HG03280 (cell line): ENCODE data around the gene TEX38.

ENCODE experiments used
- ATAC-seq: cut with Tn5 transposase; IDR thresholded peaks from one replicate; pipeline ENCODE4 v1.9.1; 2021; ENCODE audit warnings: mild to moderate bottlenecking, moderate library complexity; ENCODE audit not compliant: unreplicated experiment

The TEX38 gene

GRCh38 chr1:46721204-46721603, 49.5 kb downstream of the TEX38 start:
- ATAC-seq, result no peak

GRCh38 chr1:46721686-46722205, 50.1 kb downstream of the TEX38 start:
- ATAC-seq, result no peak
